ENCODE results near the gene DNER.

The DNER gene

DNA sequence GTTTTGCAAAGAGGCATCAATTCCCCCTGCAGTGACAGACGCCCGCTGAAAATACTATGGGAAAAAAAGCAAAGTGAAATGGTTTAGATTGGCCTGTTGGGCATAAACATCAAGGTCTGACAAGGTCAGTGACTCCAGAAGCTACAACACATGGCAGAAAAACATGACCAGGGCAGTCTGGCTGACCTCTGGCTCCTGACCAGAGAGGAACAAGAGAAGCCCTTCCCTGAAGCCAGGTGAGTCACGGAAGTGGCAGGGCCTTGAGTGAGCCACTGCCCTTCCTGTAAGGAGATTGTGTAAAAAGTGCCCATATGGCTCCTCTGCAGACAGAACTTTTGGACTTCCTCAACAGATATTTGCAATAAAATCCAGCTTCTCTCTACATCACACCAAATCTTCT is 72.0 kb downstream of the DNER start:
- Histone ChIP-seq H2AFZ (ENCODE audit: low read length) (no peak overlapping the region), H3K4me2 (ENCODE audit: low read depth, low read length, poor library complexity, severe bottlenecking) (no peak overlapping the region)

DNA sequence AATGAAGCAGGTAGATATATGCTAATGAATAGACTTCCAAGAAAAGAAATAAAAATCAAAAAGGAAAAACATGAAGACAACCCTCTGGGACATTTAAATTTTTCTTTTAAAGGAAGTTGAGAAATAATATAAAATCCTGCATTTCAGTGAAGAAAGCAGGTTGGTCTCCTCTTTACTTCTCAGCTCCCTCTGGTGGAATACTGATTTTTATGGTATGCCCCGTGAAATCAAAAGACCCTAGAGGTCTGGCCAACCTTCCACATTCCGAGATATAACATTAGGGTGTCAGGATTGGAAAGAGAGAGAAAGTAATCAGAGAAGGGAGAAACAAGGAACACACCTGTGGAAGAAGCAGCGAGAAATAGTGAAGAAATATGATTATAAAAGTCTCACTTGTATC is 72.7 kb downstream of the DNER start:
- Histone ChIP-seq H3K4me3 (ENCODE audit: low read length, poor library complexity, severe bottlenecking) (no peak overlapping the region), H3K9me3 (ENCODE audit: insufficient read depth, low read depth, low read length) (no peaks in the 10 kb centered on the region), H3K79me2 (ENCODE audit: insufficient read depth, low read length) (no peaks in the 10 kb centered on the region), H3K27me3 (ENCODE audit: insufficient read depth, low read length, poor library complexity, severe bottlenecking) (no peaks in the 10 kb centered on the region), H3K4me2 (ENCODE audit: low read depth, low read length, poor library complexity, severe bottlenecking) (no peak overlapping the region), H3K4me1 (ENCODE audit: insufficient read depth, low read length, poor library complexity, severe bottlenecking) (no peaks in the 10 kb centered on the region), H3F3A (ENCODE audit: low read depth) (no peaks in the 10 kb centered on the region), H3K9ac (ENCODE audit: low read depth, low read length, poor library complexity, severe bottlenecking) (no peak overlapping the region), H2AFZ (ENCODE audit: low read length) (no peak overlapping the region), H4K20me1 (ENCODE audit: insufficient read depth, low read length, poor library complexity, severe bottlenecking) (no peaks in the 10 kb centered on the region), H3K36me3 (ENCODE audit: insufficient read depth, low read length) (no peaks in the 10 kb centered on the region), H3K9me2 (replicated peaks; ENCODE audit: low read depth, low read length) (no peaks in the 10 kb centered on the region)
- no peak for TF ChIP-seq EZH2phosphoT487 (IDR thresholded peaks at IDR 0.05; ENCODE audit: borderline replicate concordance)
- TF ChIP-seq, protein P1, sequence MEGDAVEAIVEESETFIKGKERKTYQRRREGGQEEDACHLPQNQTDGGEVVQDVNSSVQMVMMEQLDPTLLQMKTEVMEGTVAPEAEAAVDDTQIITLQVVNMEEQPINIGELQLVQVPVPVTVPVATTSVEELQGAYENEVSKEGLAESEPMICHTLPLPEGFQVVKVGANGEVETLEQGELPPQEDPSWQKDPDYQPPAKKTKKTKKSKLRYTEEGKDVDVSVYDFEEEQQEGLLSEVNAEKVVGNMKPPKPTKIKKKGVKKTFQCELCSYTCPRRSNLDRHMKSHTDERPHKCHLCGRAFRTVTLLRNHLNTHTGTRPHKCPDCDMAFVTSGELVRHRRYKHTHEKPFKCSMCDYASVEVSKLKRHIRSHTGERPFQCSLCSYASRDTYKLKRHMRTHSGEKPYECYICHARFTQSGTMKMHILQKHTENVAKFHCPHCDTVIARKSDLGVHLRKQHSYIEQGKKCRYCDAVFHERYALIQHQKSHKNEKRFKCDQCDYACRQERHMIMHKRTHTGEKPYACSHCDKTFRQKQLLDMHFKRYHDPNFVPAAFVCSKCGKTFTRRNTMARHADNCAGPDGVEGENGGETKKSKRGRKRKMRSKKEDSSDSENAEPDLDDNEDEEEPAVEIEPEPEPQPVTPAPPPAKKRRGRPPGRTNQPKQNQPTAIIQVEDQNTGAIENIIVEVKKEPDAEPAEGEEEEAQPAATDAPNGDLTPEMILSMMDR (conservative IDR thresholded peaks at IDR 0.05; ENCODE audit: low read length) = peak; percentile 18; the same call in 1 of the 2 replicates

More for the DNA sequence above, 72.0 kb downstream of the DNER start:
- Histone ChIP-seq H3K9me2 (replicated peaks; ENCODE audit: low read depth, low read length) (no peaks in the 10 kb centered on the region), H3F3A (ENCODE audit: low read depth) (no peaks in the 10 kb centered on the region), H3K4me1 (ENCODE audit: insufficient read depth, low read length, poor library complexity, severe bottlenecking) (no peaks in the 10 kb centered on the region), H3K27me3 (ENCODE audit: insufficient read depth, low read length, poor library complexity, severe bottlenecking) (no peaks in the 10 kb centered on the region), H3K9ac (ENCODE audit: low read depth, low read length, poor library complexity, severe bottlenecking) (no peak overlapping the region), H4K20me1 (ENCODE audit: insufficient read depth, low read length, poor library complexity, severe bottlenecking) (no peaks in the 10 kb centered on the region), H3K36me3 (ENCODE audit: insufficient read depth, low read length) (no peaks in the 10 kb centered on the region), H3K9me3 (ENCODE audit: insufficient read depth, low read depth, low read length) (no peaks in the 10 kb centered on the region), H3K79me2 (ENCODE audit: insufficient read depth, low read length) (no peaks in the 10 kb centered on the region), H3K4me3 (ENCODE audit: low read length, poor library complexity, severe bottlenecking) (no peak overlapping the region)
- TF ChIP-seq, protein P1 (conservative IDR thresholded peaks at IDR 0.05; ENCODE audit: low read length) = no peak
- no peak for TF ChIP-seq EZH2phosphoT487 (IDR thresholded peaks at IDR 0.05; ENCODE audit: borderline replicate concordance)

DNA sequence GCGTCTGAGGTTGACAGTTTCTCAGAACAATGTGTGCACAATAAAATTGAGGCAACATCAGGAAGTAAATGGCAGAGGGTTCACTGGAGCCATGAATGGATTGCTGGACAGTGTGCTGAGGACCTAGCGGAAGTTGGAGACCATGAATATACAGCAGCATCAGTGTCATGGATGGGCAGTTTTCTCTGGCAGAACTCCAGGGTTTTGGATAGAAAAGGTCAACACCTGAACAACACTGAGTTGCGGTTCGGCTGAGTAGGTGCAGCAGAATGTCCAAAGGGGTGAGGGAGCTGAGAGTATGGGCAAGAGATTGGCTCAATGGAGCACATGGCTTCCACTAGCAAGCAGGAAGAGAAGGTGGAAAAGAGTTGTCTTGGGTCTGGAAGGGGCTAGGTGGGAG is 73.7 kb downstream of the DNER start:
- Histone ChIP-seq H2AFZ (ENCODE audit: low read length) (no peak overlapping the region), H3F3A (ENCODE audit: low read depth) (no peaks in the 10 kb centered on the region), H3K9me3 (ENCODE audit: insufficient read depth, low read depth, low read length) (no peaks in the 10 kb centered on the region), H3K4me3 (ENCODE audit: low read length, poor library complexity, severe bottlenecking) (no peak overlapping the region), H3K9ac (ENCODE audit: low read depth, low read length, poor library complexity, severe bottlenecking) (no peak overlapping the region), H3K4me1 (ENCODE audit: insufficient read depth, low read length, poor library complexity, severe bottlenecking) (no peaks in the 10 kb centered on the region), H3K27me3 (ENCODE audit: insufficient read depth, low read length, poor library complexity, severe bottlenecking) (no peaks in the 10 kb centered on the region), H4K20me1 (ENCODE audit: insufficient read depth, low read length, poor library complexity, severe bottlenecking) (no peaks in the 10 kb centered on the region), H3K4me2 (ENCODE audit: low read depth, low read length, poor library complexity, severe bottlenecking) (no peak overlapping the region), H3K79me2 (ENCODE audit: insufficient read depth, low read length) (no peaks in the 10 kb centered on the region), H3K36me3 (ENCODE audit: insufficient read depth, low read length) (no peaks in the 10 kb centered on the region), H3K9me2 (replicated peaks; ENCODE audit: low read depth, low read length) (no peaks in the 10 kb centered on the region)
- TF ChIP-seq EZH2phosphoT487 (IDR thresholded peaks at IDR 0.05; ENCODE audit: borderline replicate concordance) = no peak
- TF ChIP-seq, protein P1 (conservative IDR thresholded peaks at IDR 0.05; ENCODE audit: low read length) = no peak

Measured in Loucy (cell line).